GDM1 (cell line): ENCODE data around the gene SLC2A10.
"Not testable (repeated sequence)": the region's sequence is repeated elsewhere in the genome, so short reads cannot be mapped to it uniquely, and the experiment has no call there.

Experiments
- DNase-seq: peaks from one replicate; lab custom pipeline; 2025; lab: John Stamatoyannopoulos, UW

SLC2A10 gene

GRCh38 chr20:46709459-46710152 is at the start of gene SLC2A10:
SLC2A10 (plus strand) TSS chr20:46709649; CDS start chr20:46709737, 88 bp downstream.
- no peak for DNase-seq

GRCh38 chr20:46660487-46660886 is 49.0 kb upstream of the SLC2A10 start:
- DNase-seq: no peak

- DNase-seq: no peak
These were observed 47.8 kb upstream of the SLC2A10 start for GRCh38 chr20:46661659-46662058.

GRCh38 chr20:46663531-46663930 is 45.9 kb upstream of the SLC2A10 start:
- no peak for DNase-seq

GRCh38 chr20:46665602-46666001 is 43.8 kb upstream of the SLC2A10 start:
- no peak for DNase-seq

- DNase-seq: no peak
These were observed 43.1 kb upstream of the SLC2A10 start for GRCh38 chr20:46666306-46666705.

GRCh38 chr20:46666818-46667515 is 42.5 kb upstream of the SLC2A10 start:
- DNase-seq: no peak

GRCh38 chr20:46670228-46670584 is 39.2 kb upstream of the SLC2A10 start:
- DNase-seq: no peak

GRCh38 chr20:46670585-46671584 is 38.6 kb upstream of the SLC2A10 start:
- DNase-seq: no peak

GRCh38 chr20:46671866-46672542 is 37.4 kb upstream of the SLC2A10 start:
- no peak for DNase-seq

- no peak for DNase-seq
These were observed 36.8 kb upstream of the SLC2A10 start for GRCh38 chr20:46672543-46673148.

- no peak for DNase-seq
These were observed 35.8 kb upstream of the SLC2A10 start for GRCh38 chr20:46673394-46674252.

GRCh38 chr20:46674253-46675083 is 35.0 kb upstream of the SLC2A10 start:
- DNase-seq: no peak

- not testable (repeated sequence) for DNase-seq
These were observed 32.7 kb upstream of the SLC2A10 start for GRCh38 chr20:46676649-46677316.

GRCh38 chr20:46677608-46678007 is 31.8 kb upstream of the SLC2A10 start:
- no peak for DNase-seq

- DNase-seq: no peak
These were observed 30.9 kb upstream of the SLC2A10 start for GRCh38 chr20:46678516-46678915.

GRCh38 chr20:46680684-46681031 is 28.8 kb upstream of the SLC2A10 start:
- no peak for DNase-seq

GRCh38 chr20:46681032-46681854 is 28.2 kb upstream of the SLC2A10 start:
- peak; percentile 13 for DNase-seq
